Skin of body (tissue), 2 donors: ENCODE measurements around the gene FH. TPM values are rescaled to one million over a fixed set of nuclear protein-coding genes. Genes with fewer than 3 reads are reported as not detected.

Experiments
- DNase-seq: peaks from one replicate; lab custom pipeline; 2025; lab: John Stamatoyannopoulos, UW
- total RNA-seq: library from RNA; depleted of rRNA; stranded (reverse); fragments of >200 nt; gene quantifications from one replicate; pipeline ENCODE4 v1.2.3, GENCODE V29; 2014

The FH gene
- total RNA-seq: 50.9 TPM

DNA sequence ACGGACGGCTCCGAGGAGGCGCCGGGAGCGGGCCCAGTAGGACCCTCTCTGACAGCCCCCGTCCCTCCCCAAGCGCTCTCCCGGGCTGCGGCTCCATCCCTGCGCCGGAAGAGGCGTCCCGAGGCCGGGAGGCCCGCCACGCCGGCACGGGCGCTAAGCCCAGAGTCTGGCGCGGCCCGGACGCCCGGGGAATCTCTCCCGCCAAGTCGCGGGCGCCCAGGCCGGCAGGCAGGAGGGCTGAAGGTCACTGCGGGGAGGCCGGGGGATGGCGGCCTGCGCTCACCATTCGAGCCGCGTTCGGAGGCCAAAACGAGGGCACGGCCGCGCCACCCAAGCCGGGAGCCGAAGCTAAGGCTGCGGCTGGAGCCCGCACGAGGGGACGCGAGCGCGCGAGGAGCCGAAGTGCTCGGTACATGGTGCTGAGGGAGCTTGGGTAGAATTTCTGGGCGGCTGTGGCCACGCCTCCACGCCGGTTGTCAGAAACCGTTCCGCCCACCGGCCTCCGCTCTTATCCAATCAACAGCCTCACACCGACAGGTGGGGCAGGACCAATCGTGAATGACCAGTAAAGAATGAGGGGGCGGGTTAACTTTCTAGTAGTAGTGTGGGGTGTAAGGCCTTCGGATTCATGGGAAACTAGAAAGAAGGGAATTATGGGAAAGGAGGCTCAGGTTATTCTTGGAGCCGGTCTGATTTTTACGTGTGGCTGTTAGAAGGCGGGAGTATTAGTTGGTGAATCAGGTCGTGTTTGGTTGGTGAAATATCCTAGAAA is at the start of gene FH:
FH (minus strand) TSS at position 448 of the 772 bp plus-strand sequence; CDS start at position 415, 33 bp downstream.
- DNase-seq: peak; percentile 98

- no peak for DNase-seq
Observed at GRCh38 chr1:241560849-241561187, 41.3 kb upstream of the FH start.

GRCh38 chr1:241560146-241560848 is 40.7 kb upstream of the FH start:
- DNase-seq: no peak

DNA sequence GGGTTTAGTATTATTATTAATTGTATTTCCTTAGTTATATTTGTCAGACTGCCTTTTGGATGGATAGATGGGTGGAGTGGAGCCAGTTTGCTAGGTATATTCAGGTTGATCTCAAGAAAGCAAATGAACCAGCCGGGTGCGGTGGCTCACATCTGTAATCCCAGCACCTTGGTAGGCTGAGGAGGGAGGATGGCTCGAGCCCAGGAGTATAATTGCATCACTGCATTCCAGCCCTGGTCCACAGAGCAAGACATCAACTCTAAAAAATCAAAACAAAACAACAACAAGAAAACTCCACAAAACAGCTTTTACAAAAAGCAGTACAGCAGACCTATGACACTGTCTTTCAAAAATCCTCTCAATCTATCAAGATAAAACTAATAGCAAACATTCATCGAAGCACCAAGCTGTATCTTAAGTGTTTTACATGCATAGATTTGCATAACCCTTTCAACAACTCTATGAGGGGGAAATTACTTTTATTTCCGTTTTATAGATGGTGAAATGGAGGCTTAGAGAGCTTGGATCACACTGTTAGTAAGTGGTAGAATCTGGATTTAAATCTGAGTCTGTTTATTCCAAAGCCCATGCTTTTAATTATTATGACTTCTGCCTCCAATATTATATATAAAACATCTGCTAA is 38.1 kb upstream of the FH start:
- peak; percentile 42 for DNase-seq

GRCh38 chr1:241557031-241557430 is 37.5 kb upstream of the FH start:
- DNase-seq: no peak

DNA sequence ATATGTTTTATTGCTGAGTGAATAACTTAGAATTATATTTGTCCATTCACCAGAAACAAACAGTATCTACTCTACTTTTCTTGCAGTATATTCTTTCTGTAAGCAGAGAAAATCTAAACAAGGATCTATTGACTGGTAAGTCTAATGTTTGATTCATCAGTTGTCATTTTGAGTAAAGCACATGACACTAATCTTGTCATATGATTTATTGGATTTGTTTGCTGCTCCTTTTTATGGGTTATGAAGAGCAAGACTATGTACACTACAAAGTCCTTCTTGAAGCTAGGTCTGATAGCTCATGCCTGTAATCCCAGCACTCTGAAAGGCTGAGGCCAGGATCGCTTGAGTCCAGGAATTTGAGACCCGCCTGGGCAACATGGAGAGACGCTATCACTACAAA is 36.0 kb upstream of the FH start:
- no peak for DNase-seq

- DNase-seq: no peak
Observed at GRCh38 chr1:241553886-241554592, 34.5 kb upstream of the FH start.

- no peak for DNase-seq
Observed at GRCh38 chr1:241551759-241552638, 32.4 kb upstream of the FH start.

GRCh38 chr1:241550318-241550717 is 30.8 kb upstream of the FH start:
- DNase-seq: no peak

DNA sequence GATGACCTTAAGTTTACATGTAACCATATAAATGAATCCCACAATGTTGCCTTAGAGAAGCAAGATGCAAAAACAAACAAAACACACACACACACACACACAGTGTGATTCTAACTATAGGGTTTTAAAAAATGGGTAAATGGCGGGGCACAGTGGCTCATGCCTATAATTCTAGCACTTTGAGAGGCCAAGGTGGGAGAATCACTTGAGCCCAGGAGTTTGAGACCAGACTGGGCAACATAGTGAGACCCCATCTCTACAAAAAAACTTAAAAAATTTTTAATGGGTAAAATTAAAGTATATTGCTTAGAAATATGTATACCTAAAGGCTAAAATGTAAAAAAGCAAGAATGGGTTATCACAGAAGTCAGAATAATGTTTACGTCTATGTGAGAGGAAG is 28.5 kb upstream of the FH start:
- DNase-seq: no peak

DNA sequence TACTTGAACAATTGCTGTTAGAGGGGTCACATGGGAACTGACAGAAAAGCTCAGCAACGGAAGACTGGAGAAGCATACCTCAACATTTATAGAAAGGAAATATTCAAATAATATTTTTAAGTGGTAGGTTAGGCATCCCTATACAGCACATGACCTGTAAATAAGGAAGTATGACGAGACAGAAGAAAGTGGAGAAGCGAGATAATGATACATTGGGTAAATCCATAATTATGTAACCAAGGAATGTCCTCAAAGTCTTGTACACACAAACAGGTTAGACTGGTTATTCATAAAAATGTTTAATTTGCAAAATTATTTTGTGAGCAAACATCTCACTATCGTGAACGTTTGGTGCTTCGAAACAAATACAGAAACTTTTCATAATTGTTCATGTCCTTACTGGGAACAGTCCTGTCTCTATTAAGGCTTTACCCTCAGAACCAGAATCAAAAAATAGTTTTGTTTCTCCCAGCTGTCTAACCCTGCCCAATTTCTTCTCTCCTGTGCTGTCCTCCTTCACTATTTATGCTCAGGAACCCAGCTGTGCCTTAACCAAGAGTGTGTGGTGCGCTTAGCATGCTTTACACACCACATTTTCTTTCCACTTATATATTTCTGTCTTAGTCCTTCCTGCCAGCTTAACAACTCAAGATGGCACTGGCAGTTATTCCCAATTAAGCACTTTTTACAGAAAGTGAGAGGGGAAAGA is 22.8 kb upstream of the FH start:
- no peak for DNase-seq

DNA sequence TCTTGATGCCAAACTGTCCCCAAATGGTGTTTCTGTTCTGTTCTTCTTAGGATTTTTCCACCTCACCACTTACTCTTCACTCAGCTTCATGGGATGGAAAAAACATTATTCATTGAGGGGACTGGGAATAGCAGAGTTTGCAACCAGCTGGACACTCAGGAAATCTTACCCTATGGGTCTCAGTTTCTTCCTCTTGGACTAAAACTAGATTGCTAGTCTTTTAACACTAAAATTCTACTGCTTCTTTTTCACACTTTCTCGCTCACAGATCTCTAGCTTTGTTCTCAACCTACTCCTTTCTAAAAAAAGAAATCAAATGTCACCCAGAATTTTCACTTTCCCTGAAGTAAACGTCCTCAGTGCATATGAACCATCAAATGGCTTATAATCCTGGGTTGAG is 17.4 kb upstream of the FH start:
- no peak for DNase-seq

GRCh38 chr1:241536304-241536703 is 16.7 kb upstream of the FH start:
- no peak for DNase-seq

DNA sequence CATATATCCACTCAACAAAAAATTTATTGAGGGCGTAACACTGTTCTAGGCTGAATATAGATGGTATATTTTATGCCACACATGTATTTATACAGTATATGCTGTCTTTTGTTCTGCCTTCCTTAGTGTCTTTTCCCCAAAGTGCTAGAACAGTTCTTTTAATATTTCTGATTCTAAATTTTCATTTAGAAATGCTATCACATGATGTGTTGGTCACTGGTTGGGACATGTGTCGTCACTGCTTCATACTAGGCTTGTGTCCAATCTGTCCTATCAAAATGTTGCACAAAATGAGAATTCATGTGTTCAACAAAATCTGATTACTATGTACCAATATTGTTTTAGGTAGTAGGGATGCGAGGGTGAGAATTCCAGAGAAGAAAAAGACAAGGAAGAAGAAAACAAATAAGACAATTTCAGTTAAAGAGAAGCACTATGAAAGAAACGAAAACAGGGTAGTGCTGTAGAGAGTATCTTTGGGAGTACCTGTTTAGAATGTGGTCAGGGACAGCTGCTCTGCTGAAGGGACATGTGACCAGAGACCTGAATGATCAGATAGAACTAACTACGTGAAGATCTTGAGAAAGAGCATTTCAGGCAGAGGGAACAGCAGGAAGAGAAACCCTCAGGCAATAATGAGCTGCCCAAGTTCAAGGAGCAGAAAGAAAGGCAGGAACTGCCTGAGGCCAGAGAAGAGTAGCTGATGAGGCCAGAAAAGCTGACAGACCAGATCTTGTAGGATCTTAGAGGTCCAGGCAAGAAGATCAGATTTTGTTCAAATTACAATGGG is 14.0 kb upstream of the FH start:
- DNase-seq: no peak

DNA sequence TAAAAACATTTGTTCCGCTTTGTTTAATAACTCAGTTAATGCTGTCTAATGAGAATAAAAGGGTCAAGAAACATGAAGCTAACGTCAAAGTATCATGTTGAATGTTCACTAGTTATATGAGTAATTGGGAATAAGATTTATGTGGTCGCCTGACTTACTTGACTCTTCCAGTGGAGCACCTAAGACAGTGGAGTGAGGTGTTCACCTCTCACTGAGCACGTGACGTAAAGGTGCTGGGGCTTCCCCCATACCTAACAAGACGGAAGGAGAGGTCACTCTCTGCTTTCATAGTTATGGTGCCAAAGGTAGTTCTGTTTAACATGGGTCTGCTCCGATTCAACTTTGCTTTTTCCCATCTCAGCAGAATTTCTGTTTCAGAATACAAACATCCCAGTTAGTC is 13.3 kb upstream of the FH start:
- DNase-seq: no peak

- no peak for DNase-seq
Observed at GRCh38 chr1:241532162-241532531, 12.6 kb upstream of the FH start, which contains the start of gene KMO. Gene KMO, plus strand, starts transcription at chr1:241532378. Its CDS starts 67 bp downstream, at chr1:241532445.

DNA sequence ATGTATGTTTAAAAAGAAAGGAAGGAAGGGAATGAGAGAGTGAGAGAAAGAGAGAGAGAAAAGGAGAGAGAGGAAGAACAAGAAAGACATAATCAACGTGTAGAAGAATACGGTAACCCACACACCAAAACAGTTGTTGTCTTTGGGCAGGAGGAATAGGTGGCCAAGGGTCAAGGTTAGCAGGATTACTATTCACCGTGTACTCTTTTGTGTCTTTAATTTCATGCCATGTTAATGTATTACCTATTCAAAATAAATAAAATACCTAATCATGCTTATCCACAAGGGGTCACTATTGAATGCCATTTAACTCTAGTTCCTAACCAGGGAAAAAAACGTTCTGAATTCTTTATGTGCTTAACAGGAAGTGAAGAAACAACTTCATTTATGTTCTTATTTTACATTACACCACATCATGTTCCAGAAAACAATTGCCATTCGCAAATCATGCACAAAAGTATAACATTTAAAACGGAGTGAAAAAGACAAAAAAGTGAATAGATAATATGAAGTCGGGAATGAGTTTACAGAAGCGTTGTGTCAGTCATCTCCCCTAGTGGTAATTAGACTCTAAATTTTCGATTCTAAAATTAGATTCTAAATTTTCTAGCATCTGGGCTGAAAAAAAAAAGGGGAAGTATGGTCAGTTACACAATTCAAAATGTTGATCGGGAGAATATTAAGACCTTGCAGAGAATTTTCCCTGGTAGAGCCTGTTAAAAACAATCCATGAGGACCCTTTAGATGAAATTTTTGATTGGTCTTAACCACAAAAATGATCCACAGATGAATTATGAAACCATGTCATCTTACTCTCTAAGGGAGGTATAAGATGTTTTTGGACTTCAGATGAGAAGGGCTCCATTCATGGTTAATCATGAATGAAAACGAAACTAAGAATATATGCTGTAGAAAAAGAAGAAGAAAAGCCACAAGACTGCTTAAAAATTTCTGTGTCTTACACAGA is 11.9 kb upstream of the FH start:
- peak; percentile 71 for DNase-seq

DNA sequence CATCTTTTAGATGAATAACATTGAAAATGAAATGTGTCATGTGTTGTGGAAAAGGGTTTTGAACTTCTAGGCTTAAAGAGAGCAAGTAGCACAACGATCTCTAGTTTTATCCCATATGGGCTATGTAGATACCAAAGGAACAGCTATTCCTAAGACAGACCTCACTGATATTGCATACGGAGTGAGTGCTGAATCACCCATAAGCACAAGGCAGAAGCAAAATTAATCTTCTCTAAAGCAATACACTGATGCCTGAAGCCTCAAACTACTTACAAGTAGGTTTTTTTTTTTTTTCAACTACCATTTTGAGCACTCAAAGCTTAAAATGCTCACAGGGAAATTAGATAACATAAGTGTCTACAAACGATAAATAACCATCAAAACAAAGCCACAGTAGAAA is 7.6 kb upstream of the FH start:
- no peak for DNase-seq
